ENCODE measurements around the gene RFC2.

- TF ChIP-seq ZNF558 (tag by site-specific recombination; IDR thresholded peaks at IDR 0.05) = no peak
- no peak for TF ChIP-seq ZBTB17 (tag by site-specific recombination; IDR thresholded peaks at IDR 0.05)
- TF ChIP-seq CTCF (tag by site-specific recombination; IDR thresholded peaks at IDR 0.05) = no peak
- TF ChIP-seq ZNF146 (tag by site-specific recombination; IDR thresholded peaks at IDR 0.05) = no peak
- TF ChIP-seq REST (tag by site-specific recombination; IDR thresholded peaks at IDR 0.05) = peak; percentile 57; the same call in 1 of the 2 replicates
- TF ChIP-seq ZBTB21 (tag by site-specific recombination; IDR thresholded peaks at IDR 0.05) = no peak
- TF ChIP-seq ZNF114 (tag by site-specific recombination; IDR thresholded peaks at IDR 0.05) = no peak
- TF ChIP-seq ZSCAN30 (tag by site-specific recombination; IDR thresholded peaks at IDR 0.05) = no peak
- TF ChIP-seq ZNF747 (tag by site-specific recombination; IDR thresholded peaks at IDR 0.05) = no peak
- no peak for TF ChIP-seq SP2 (tag by site-specific recombination; IDR thresholded peaks at IDR 0.05)
- no peak for TF ChIP-seq ZBTB1 (tag by site-specific recombination; IDR thresholded peaks at IDR 0.05)
- TF ChIP-seq ZNF433 (tag by site-specific recombination; IDR thresholded peaks at IDR 0.05; ENCODE audit: low read depth) = no peak
- TF ChIP-seq ZNF530 (tag by site-specific recombination; IDR thresholded peaks at IDR 0.05; ENCODE audit: low read depth) = no peak
Observed at GRCh38 chr7:74263399-74264120, 9.4 kb upstream of the RFC2 start.
